ENCODE data around the gene MASP1. TPM values are rescaled to one million over a fixed set of nuclear protein-coding genes. Genes with fewer than 3 reads are reported as not detected.

Gene MASP1
- total RNA-seq, 1 experiment from 2014 or later: not detected

DNA sequence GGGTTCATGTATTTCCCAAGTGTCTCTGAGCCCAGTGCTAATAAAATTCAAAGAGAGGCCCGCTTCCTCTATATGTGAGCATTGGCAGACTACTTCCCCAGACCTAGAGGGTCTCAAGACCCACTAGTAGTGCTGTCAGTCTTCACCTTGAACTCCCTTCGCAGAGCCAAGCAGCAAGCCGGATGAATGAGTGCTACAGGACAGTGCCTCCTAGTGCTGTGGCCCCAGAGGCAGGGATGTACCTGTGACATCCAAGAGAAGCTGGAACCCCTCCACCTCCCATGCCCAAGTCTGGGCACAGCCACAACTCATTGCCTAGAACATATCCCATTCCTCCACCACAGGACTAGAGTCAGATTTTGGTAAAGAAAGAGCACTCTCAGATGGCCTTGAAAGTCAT is 37.2 kb upstream of the MASP1 start:
- H3K4me3 ChIP-seq (ENCODE audit: low read depth in 2 of 2, low read length in 2 of 2): no peak overlapping the region
- POLR2A ChIA-PET: no interaction called here

DNA sequence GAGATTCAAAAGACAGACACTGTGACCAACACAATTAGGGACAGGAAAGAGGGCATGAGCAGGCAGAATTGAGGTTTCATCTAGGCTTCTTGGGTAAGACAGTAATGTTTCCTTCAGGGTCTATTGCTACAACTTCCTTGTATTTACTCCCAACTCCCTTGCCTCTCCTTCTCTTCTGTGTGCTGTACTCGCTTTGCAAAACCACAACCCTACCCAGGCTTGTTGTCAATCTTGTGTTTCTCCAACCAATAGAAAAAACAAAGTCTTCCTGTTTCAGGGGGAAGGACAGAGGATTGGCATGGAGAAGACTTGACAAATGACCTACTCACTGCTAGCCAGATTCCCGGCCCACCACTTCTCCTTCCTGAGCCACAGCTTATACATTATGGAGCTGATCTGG is 36.3 kb upstream of the MASP1 start:
- no peak for ATAC-seq
- no peaks in the 10 kb centered on the region for H3K27me3 ChIP-seq (ENCODE audit: control insufficient read depth, insufficient read depth, low read length)
- TF ChIP-seq, protein P1, sequence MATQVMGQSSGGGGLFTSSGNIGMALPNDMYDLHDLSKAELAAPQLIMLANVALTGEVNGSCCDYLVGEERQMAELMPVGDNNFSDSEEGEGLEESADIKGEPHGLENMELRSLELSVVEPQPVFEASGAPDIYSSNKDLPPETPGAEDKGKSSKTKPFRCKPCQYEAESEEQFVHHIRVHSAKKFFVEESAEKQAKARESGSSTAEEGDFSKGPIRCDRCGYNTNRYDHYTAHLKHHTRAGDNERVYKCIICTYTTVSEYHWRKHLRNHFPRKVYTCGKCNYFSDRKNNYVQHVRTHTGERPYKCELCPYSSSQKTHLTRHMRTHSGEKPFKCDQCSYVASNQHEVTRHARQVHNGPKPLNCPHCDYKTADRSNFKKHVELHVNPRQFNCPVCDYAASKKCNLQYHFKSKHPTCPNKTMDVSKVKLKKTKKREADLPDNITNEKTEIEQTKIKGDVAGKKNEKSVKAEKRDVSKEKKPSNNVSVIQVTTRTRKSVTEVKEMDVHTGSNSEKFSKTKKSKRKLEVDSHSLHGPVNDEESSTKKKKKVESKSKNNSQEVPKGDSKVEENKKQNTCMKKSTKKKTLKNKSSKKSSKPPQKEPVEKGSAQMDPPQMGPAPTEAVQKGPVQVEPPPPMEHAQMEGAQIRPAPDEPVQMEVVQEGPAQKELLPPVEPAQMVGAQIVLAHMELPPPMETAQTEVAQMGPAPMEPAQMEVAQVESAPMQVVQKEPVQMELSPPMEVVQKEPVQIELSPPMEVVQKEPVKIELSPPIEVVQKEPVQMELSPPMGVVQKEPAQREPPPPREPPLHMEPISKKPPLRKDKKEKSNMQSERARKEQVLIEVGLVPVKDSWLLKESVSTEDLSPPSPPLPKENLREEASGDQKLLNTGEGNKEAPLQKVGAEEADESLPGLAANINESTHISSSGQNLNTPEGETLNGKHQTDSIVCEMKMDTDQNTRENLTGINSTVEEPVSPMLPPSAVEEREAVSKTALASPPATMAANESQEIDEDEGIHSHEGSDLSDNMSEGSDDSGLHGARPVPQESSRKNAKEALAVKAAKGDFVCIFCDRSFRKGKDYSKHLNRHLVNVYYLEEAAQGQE (IDR thresholded peaks at IDR 0.05; ENCODE audit: insufficient read depth in 1 of 2, low read depth in 2 of 2, low read length in 1 of 2): no peak
- no peak for TF ChIP-seq SIN3A (IDR thresholded peaks at IDR 0.05; ENCODE audit: borderline replicate concordance, insufficient read depth, low read depth, low read length)
- TF ChIP-seq TCF7L2 (IDR thresholded peaks at IDR 0.05; ENCODE audit: low read depth, low read length): no peak
- TF ChIP-seq CTCF (IDR thresholded peaks at IDR 0.05): no peak
- no peak for TF ChIP-seq POLR2AphosphoS5 (IDR thresholded peaks at IDR 0.05; ENCODE audit: low read depth, low read length)
- POLR2A ChIA-PET: no interaction called here
- CTCF ChIA-PET: interaction anchor here (1.1 kb wide), 1 partner anchor 351 kb away, joined by 3 read pairs; no protein-coding TSS in a partner anchor
- H3K36me3 ChIP-seq (ENCODE audit: control insufficient read depth, insufficient read depth, low read length): no peaks in the 10 kb centered on the region
- peak overlapping the region; percentile 20; the same call in 1 of the 2 replicates for H3K27ac ChIP-seq (ENCODE audit: low read length)
- no peaks in the 10 kb centered on the region for H3K9me3 ChIP-seq (ENCODE audit: control insufficient read depth, insufficient read depth, low read depth, low read length)
- intact Hi-C loops (cut with micrococcal nuclease; ENCODE audit: unreplicated experiment): no loop called here
- no peak for DNase-seq (ENCODE audit: low read depth, low spot score)
- H3K4me1 ChIP-seq (ENCODE audit: control insufficient read depth, insufficient read depth, low read length): no peaks in the 10 kb centered on the region
- no TSS peak for BruUV-seq (replicated peaks)
- no peak overlapping the region for H3K4me3 ChIP-seq (ENCODE audit: low read depth in 2 of 2, low read length in 2 of 2)
- in situ Hi-C loops (cut with HindIII; ENCODE audit: low pct_unique_long_range_greater_than_20kb, low sequenced_read_pairs): no loop called here

More for the DNA sequence above, 37.2 kb upstream of the MASP1 start:
- no peak for DNase-seq (ENCODE audit: low read depth, low spot score)
- CTCF ChIA-PET: interaction anchor here (1.1 kb wide), 1 partner anchor 351 kb away, joined by 3 read pairs; no protein-coding TSS in a partner anchor
- Histone ChIP-seq H3K27ac (ENCODE audit: low read length) (no peak overlapping the region), H3K36me3 (ENCODE audit: control insufficient read depth, insufficient read depth, low read length) (no peaks in the 10 kb centered on the region), H3K27me3 (ENCODE audit: control insufficient read depth, insufficient read depth, low read length) (no peaks in the 10 kb centered on the region), H3K4me1 (ENCODE audit: control insufficient read depth, insufficient read depth, low read length) (no peaks in the 10 kb centered on the region), H3K9me3 (ENCODE audit: control insufficient read depth, insufficient read depth, low read depth, low read length) (no peaks in the 10 kb centered on the region)
- no peak for TF ChIP-seq SIN3A (IDR thresholded peaks at IDR 0.05; ENCODE audit: borderline replicate concordance, insufficient read depth, low read depth, low read length)
- TF ChIP-seq POLR2AphosphoS5 (IDR thresholded peaks at IDR 0.05; ENCODE audit: low read depth, low read length): no peak
- TF ChIP-seq, protein P1 (IDR thresholded peaks at IDR 0.05; ENCODE audit: insufficient read depth in 1 of 2, low read depth in 2 of 2, low read length in 1 of 2): no peak
- no peak for TF ChIP-seq TCF7L2 (IDR thresholded peaks at IDR 0.05; ENCODE audit: low read depth, low read length)
- TF ChIP-seq CTCF (IDR thresholded peaks at IDR 0.05): no peak
- intact Hi-C loops (cut with micrococcal nuclease; ENCODE audit: unreplicated experiment) (no loop called here), in situ Hi-C loops (cut with HindIII; ENCODE audit: low pct_unique_long_range_greater_than_20kb, low sequenced_read_pairs) (no loop called here)
- ATAC-seq: no peak
- BruUV-seq (replicated peaks): no TSS peak
